Mononuclear cell (primary cell): ENCODE data around the gene CIB4. TPM values are rescaled to one million over a fixed set of nuclear protein-coding genes. Genes with fewer than 3 reads are reported as not detected.

Experiments
- H3K27me3 ChIP-seq: 2 replicates; pipeline ENCODE4 v1.6.0; 2011; ENCODE audit warnings: low read length, control low read depth; ENCODE audit not compliant: insufficient read depth
- H3K4me1 ChIP-seq: 2 replicates; pipeline ENCODE4 v1.5.1; 2011; ENCODE audit warnings: mild to moderate bottlenecking, low read length, control low read depth; ENCODE audit not compliant: insufficient read depth
- H3K4me3 ChIP-seq: 2 replicates; pipeline ENCODE4 v1.5.1; 2011; ENCODE audit warnings: mild to moderate bottlenecking, low read length, moderate library complexity
- H3K9me3 ChIP-seq: 2 replicates; pipeline ENCODE4 v1.5.1; 2011; ENCODE audit warnings: low read depth, mild to moderate bottlenecking, control low read depth, low read length
- total RNA-seq: library from RNA; depleted of rRNA; stranded (reverse); fragments of >200 nt; gene quantifications from one replicate; pipeline ENCODE4 v1.2.3, GENCODE V29; 2012

Gene CIB4
- total RNA-seq, 1 donor = not detected

GRCh38 chr2:26653207-26654060, 12.3 kb upstream of the CIB4 start:
- no peaks in the 10 kb centered on the region for H3K4me1 ChIP-seq
- H3K9me3 ChIP-seq = no peaks in the 10 kb centered on the region
- no peaks in the 10 kb centered on the region for H3K27me3 ChIP-seq
- H3K4me3 ChIP-seq = no peak overlapping the region

- H3K9me3 ChIP-seq = no peaks in the 10 kb centered on the region
These were observed 11.3 kb upstream of the CIB4 start for GRCh38 chr2:26652361-26653041.

GRCh38 chr2:26651799-26652198, 10.6 kb upstream of the CIB4 start:
- Histone ChIP-seq H3K9me3 (no peaks in the 10 kb centered on the region), H3K4me1 (no peaks in the 10 kb centered on the region), H3K27me3 (no peaks in the 10 kb centered on the region), H3K4me3 (no peak overlapping the region)

More at GRCh38 chr2:26652361-26653041, 11.3 kb upstream of the CIB4 start:
- no peaks in the 10 kb centered on the region for H3K4me1 ChIP-seq
- H3K27me3 ChIP-seq = no peaks in the 10 kb centered on the region
- no peak overlapping the region for H3K4me3 ChIP-seq

- Histone ChIP-seq H3K9me3 (no peaks in the 10 kb centered on the region), H3K4me3 (no peak overlapping the region)
These were observed 10.3 kb upstream of the CIB4 start for GRCh38 chr2:26651470-26651771.

GRCh38 chr2:26650713-26651469, 9.7 kb upstream of the CIB4 start:
- Histone ChIP-seq H3K4me3 (no peak overlapping the region), H3K27me3 (no peaks in the 10 kb centered on the region), H3K4me1 (no peaks in the 10 kb centered on the region), H3K9me3 (no peaks in the 10 kb centered on the region)

More at GRCh38 chr2:26651470-26651771, 10.3 kb upstream of the CIB4 start:
- H3K4me1 ChIP-seq = no peaks in the 10 kb centered on the region
- H3K27me3 ChIP-seq = no peaks in the 10 kb centered on the region

- no peak overlapping the region for H3K4me3 ChIP-seq
- no peaks in the 10 kb centered on the region for H3K4me1 ChIP-seq
- H3K9me3 ChIP-seq = no peaks in the 10 kb centered on the region
- H3K27me3 ChIP-seq = peaks cover 6% of the 10 kb centered on the region
These were observed 9.0 kb upstream of the CIB4 start for GRCh38 chr2:26649992-26650712.

- H3K4me3 ChIP-seq = no peak overlapping the region
- H3K9me3 ChIP-seq = no peaks in the 10 kb centered on the region
- H3K4me1 ChIP-seq = no peaks in the 10 kb centered on the region
- H3K27me3 ChIP-seq = peaks cover 6% of the 10 kb centered on the region
These were observed 8.2 kb upstream of the CIB4 start for GRCh38 chr2:26649322-26649721.

GRCh38 chr2:26648516-26648915, 7.3 kb upstream of the CIB4 start:
- peaks cover 6% of the 10 kb centered on the region for H3K27me3 ChIP-seq
- H3K9me3 ChIP-seq = no peaks in the 10 kb centered on the region
- H3K4me1 ChIP-seq = no peaks in the 10 kb centered on the region
- no peak overlapping the region for H3K4me3 ChIP-seq

- H3K4me1 ChIP-seq = no peaks in the 10 kb centered on the region
- H3K4me3 ChIP-seq = no peak overlapping the region
- H3K27me3 ChIP-seq = peaks cover 6% of the 10 kb centered on the region
- H3K9me3 ChIP-seq = no peaks in the 10 kb centered on the region
These were observed 6.8 kb upstream of the CIB4 start for GRCh38 chr2:26647981-26648380.

- Histone ChIP-seq H3K9me3 (no peaks in the 10 kb centered on the region), H3K4me1 (no peaks in the 10 kb centered on the region), H3K4me3 (no peak overlapping the region), H3K27me3 (peaks cover 6% of the 10 kb centered on the region)
These were observed 6.0 kb upstream of the CIB4 start for GRCh38 chr2:26646986-26647672.

- Histone ChIP-seq H3K9me3 (no peaks in the 10 kb centered on the region), H3K4me1 (no peaks in the 10 kb centered on the region), H3K4me3 (no peak overlapping the region), H3K27me3 (peaks cover 6% of the 10 kb centered on the region)
These were observed 4.6 kb upstream of the CIB4 start for GRCh38 chr2:26645762-26646161.

- Histone ChIP-seq H3K9me3 (no peaks in the 10 kb centered on the region), H3K27me3 (peaks cover 6% of the 10 kb centered on the region), H3K4me1 (no peaks in the 10 kb centered on the region), H3K4me3 (no peak overlapping the region)
These were observed 3.1 kb upstream of the CIB4 start for GRCh38 chr2:26644188-26644835.

- Histone ChIP-seq H3K4me1 (no peaks in the 10 kb centered on the region), H3K4me3 (no peak overlapping the region), H3K9me3 (no peaks in the 10 kb centered on the region), H3K27me3 (peaks cover 6% of the 10 kb centered on the region)
These were observed 1.3 kb upstream of the CIB4 start for GRCh38 chr2:26642429-26642828.

GRCh38 chr2:26640331-26640745, 828 bp downstream of the CIB4 start:
- H3K4me3 ChIP-seq = no peak overlapping the region
- no peaks in the 10 kb centered on the region for H3K9me3 ChIP-seq
- H3K27me3 ChIP-seq = peaks cover under 1% of the 10 kb centered on the region
- no peaks in the 10 kb centered on the region for H3K4me1 ChIP-seq
